ENCODE results near the gene RINL. TPM values are rescaled to one million over a fixed set of nuclear protein-coding genes. Genes with fewer than 3 reads are reported as not detected.

Gene RINL
- polyA plus RNA-seq, 1 donor (not counting 4 experiments of a cell fraction or from before 2014, with no cell fraction given) = 6.3 TPM

GRCh38 chr19:38904581-38905539 is 26.8 kb upstream of the RINL start:
- no peak overlapping the region for H3K4me3 ChIP-seq (ENCODE audit: control insufficient read depth in 2 of 3, extremely low read depth in 1 of 3, insufficient read depth in 2 of 3, low read depth in 1 of 3, low read length in 3 of 3)
- DNase-seq (ENCODE audit: low read depth, low spot score) (no peak), FAIRE-seq (no peak)
- H3K9ac ChIP-seq (ENCODE audit: control insufficient read depth, extremely low read depth, insufficient read depth, low read length) = no peak overlapping the region
- no peak overlapping the region for H2AFZ ChIP-seq (ENCODE audit: control insufficient read depth, low read length)
- TF ChIP-seq EZH2 (IDR thresholded peaks at IDR 0.05; ENCODE audit: low read length) = no peak
- TF ChIP-seq, protein P1, sequence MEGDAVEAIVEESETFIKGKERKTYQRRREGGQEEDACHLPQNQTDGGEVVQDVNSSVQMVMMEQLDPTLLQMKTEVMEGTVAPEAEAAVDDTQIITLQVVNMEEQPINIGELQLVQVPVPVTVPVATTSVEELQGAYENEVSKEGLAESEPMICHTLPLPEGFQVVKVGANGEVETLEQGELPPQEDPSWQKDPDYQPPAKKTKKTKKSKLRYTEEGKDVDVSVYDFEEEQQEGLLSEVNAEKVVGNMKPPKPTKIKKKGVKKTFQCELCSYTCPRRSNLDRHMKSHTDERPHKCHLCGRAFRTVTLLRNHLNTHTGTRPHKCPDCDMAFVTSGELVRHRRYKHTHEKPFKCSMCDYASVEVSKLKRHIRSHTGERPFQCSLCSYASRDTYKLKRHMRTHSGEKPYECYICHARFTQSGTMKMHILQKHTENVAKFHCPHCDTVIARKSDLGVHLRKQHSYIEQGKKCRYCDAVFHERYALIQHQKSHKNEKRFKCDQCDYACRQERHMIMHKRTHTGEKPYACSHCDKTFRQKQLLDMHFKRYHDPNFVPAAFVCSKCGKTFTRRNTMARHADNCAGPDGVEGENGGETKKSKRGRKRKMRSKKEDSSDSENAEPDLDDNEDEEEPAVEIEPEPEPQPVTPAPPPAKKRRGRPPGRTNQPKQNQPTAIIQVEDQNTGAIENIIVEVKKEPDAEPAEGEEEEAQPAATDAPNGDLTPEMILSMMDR (optimal IDR thresholded peaks at IDR 0.05 in 1 of 3, IDR thresholded peaks at IDR 0.05 in 1 of 3, conservative IDR thresholded peaks at IDR 0.05 in 1 of 3; ENCODE audit: extremely low read depth in 1 of 3, insufficient read depth in 2 of 3, low read length in 3 of 3) = no peak
- H3K9me1 ChIP-seq (ENCODE audit: control insufficient read depth, extremely low read depth, insufficient read depth, low read length) = no peaks in the 10 kb centered on the region
- peaks cover 4 to 7% of the 10 kb centered on the region in 2 experiments for H3K36me3 ChIP-seq (ENCODE audit: control insufficient read depth in 2 of 2, extremely low read depth in 1 of 2, insufficient read depth in 2 of 2, low read length in 2 of 2)
- H3K27ac ChIP-seq (ENCODE audit: control insufficient read depth, insufficient read depth, low read length) = no peak overlapping the region
- H3K79me2 ChIP-seq (ENCODE audit: control insufficient read depth, insufficient read depth, low read length) = peaks cover 20% of the 10 kb centered on the region
- dilution Hi-C loops (cut with MboI; ENCODE audit: extremely low pct_ligation_motif_present, low sequenced_read_pairs) = no loop called here
- no peak overlapping the region for H3K4me2 ChIP-seq (ENCODE audit: control insufficient read depth, extremely low read depth, insufficient read depth, low read depth, low read length)
- H4K20me1 ChIP-seq (ENCODE audit: control insufficient read depth, extremely low read depth, insufficient read depth, low read length) = no peaks in the 10 kb centered on the region
- H3K4me1 ChIP-seq (ENCODE audit: control insufficient read depth, extremely low read depth, insufficient read depth, low read length) = no peaks in the 10 kb centered on the region
- H3K27me3 ChIP-seq (ENCODE audit: control insufficient read depth, extremely low read depth, insufficient read depth, low read length) = no peaks in the 10 kb centered on the region
- no peaks in the 10 kb centered on the region for H3K9me3 ChIP-seq (ENCODE audit: control insufficient read depth, low read depth, low read length)

- FAIRE-seq (no peak), DNase-seq (ENCODE audit: low read depth, low spot score) (no peak)
- Histone ChIP-seq H2AFZ (ENCODE audit: control insufficient read depth, low read length) (no peak overlapping the region), H3K9me1 (ENCODE audit: control insufficient read depth, extremely low read depth, insufficient read depth, low read length) (no peaks in the 10 kb centered on the region), H3K4me3 (ENCODE audit: control insufficient read depth in 2 of 3, extremely low read depth in 1 of 3, insufficient read depth in 2 of 3, low read depth in 1 of 3, low read length in 3 of 3) (no peak overlapping the region), H4K20me1 (ENCODE audit: control insufficient read depth, extremely low read depth, insufficient read depth, low read length) (no peaks in the 10 kb centered on the region), H3K36me3 (ENCODE audit: control insufficient read depth in 2 of 2, extremely low read depth in 1 of 2, insufficient read depth in 2 of 2, low read length in 2 of 2) (peaks cover 0 to 2% of the 10 kb centered on the region in 2 experiments), H3K27me3 (ENCODE audit: control insufficient read depth, extremely low read depth, insufficient read depth, low read length) (no peaks in the 10 kb centered on the region), H3K4me1 (ENCODE audit: control insufficient read depth, extremely low read depth, insufficient read depth, low read length) (peaks cover 14% of the 10 kb centered on the region), H3K79me2 (ENCODE audit: control insufficient read depth, insufficient read depth, low read length) (peaks cover 26% of the 10 kb centered on the region), H3K9ac (ENCODE audit: control insufficient read depth, extremely low read depth, insufficient read depth, low read length) (no peak overlapping the region), H3K27ac (ENCODE audit: control insufficient read depth, insufficient read depth, low read length) (no peak overlapping the region), H3K9me3 (ENCODE audit: control insufficient read depth, low read depth, low read length) (no peaks in the 10 kb centered on the region), H3K4me2 (ENCODE audit: control insufficient read depth, extremely low read depth, insufficient read depth, low read depth, low read length) (no peak overlapping the region)
- TF ChIP-seq, protein P1 (optimal IDR thresholded peaks at IDR 0.05 in 1 of 3, IDR thresholded peaks at IDR 0.05 in 1 of 3, conservative IDR thresholded peaks at IDR 0.05 in 1 of 3; ENCODE audit: extremely low read depth in 1 of 3, insufficient read depth in 2 of 3, low read length in 3 of 3) = no peak
- TF ChIP-seq EZH2 (IDR thresholded peaks at IDR 0.05; ENCODE audit: low read length) = no peak
- dilution Hi-C loops (cut with MboI; ENCODE audit: extremely low pct_ligation_motif_present, low sequenced_read_pairs) = no loop called here
These were observed 23.6 kb upstream of the RINL start for GRCh38 chr19:38901683-38902082.
